Measurements from ENCODE around the gene TXLNA.

Gene TXLNA

GRCh38 chr1:32195531-32195930 is 16.1 kb downstream of the TXLNA start:
- DNase-seq (ENCODE audit: low spot score) = no peak
- ChIA-PET CTCF (no interaction called here), POLR2A (ENCODE audit: low non-redundant PET) (no interaction called here)
- TF ChIP-seq CTCF (conservative IDR thresholded peaks at IDR 0.05; ENCODE audit: low read depth) = no peak
- H3K27ac ChIP-seq = peak overlapping the region; percentile 34

- DNase-seq (ENCODE audit: low spot score) = no peak
- ChIA-PET CTCF (no interaction called here), POLR2A (ENCODE audit: low non-redundant PET) (no interaction called here)
- H3K27ac ChIP-seq = peak overlapping the region; percentile 40; the same call in 1 of the 2 replicates
- TF ChIP-seq CTCF (conservative IDR thresholded peaks at IDR 0.05; ENCODE audit: low read depth) = no peak
These were observed 16.7 kb downstream of the TXLNA start for GRCh38 chr1:32195972-32196823.

GRCh38 chr1:32197074-32197473 is 17.6 kb downstream of the TXLNA start:
- DNase-seq (ENCODE audit: low spot score) = no peak
- H3K27ac ChIP-seq = peak overlapping the region; percentile 71
- no peak for TF ChIP-seq CTCF (conservative IDR thresholded peaks at IDR 0.05; ENCODE audit: low read depth)
- POLR2A ChIA-PET (ENCODE audit: low non-redundant PET) = no interaction called here
- CTCF ChIA-PET = no interaction called here

GRCh38 chr1:32197837-32198236 is 18.4 kb downstream of the TXLNA start:
- TF ChIP-seq CTCF (conservative IDR thresholded peaks at IDR 0.05; ENCODE audit: low read depth) = no peak
- POLR2A ChIA-PET (ENCODE audit: low non-redundant PET) = no interaction called here
- no peak for DNase-seq (ENCODE audit: low spot score)
- CTCF ChIA-PET = interaction anchor here (0.7 kb wide), 1 partner anchor 241 kb away, joined by 3 read pairs; no protein-coding TSS in a partner anchor
- H3K27ac ChIP-seq = peak overlapping the region; percentile 71

- DNase-seq (ENCODE audit: low spot score) = no peak
- no peak for TF ChIP-seq CTCF (conservative IDR thresholded peaks at IDR 0.05; ENCODE audit: low read depth)
- POLR2A ChIA-PET (ENCODE audit: low non-redundant PET) = no interaction called here
- H3K27ac ChIP-seq = peak overlapping the region; percentile 71
- CTCF ChIA-PET = interaction anchor here (0.7 kb wide), 1 partner anchor 242 kb away, joined by 3 read pairs; no protein-coding TSS in a partner anchor
These were observed 19.0 kb downstream of the TXLNA start for GRCh38 chr1:32198237-32199042.

- TF ChIP-seq CTCF (conservative IDR thresholded peaks at IDR 0.05; ENCODE audit: low read depth) = no peak
- DNase-seq (ENCODE audit: low spot score) = no peak
- H3K27ac ChIP-seq = peak overlapping the region; percentile 71
- CTCF ChIA-PET = interaction anchor here (0.7 kb wide), 1 partner anchor 416 kb away, joined by 4 read pairs; no protein-coding TSS in a partner anchor
- POLR2A ChIA-PET (ENCODE audit: low non-redundant PET) = no interaction called here
These were observed 19.7 kb downstream of the TXLNA start for GRCh38 chr1:32199043-32199716.

All from RWPE1 (cell line).